ENCODE measurements around the gene PMAIP1.

Gene PMAIP1

GRCh38 chr18:59941331-59941730 is 41.5 kb downstream of the PMAIP1 start:
- H3K4me3 ChIP-seq (ENCODE audit: low read length), result no peak overlapping the region
- TF ChIP-seq ZNF274 (IDR thresholded peaks at IDR 0.05; ENCODE audit: low read depth, low read length), result no peak

- TF ChIP-seq ZNF274 (IDR thresholded peaks at IDR 0.05; ENCODE audit: low read depth, low read length), result no peak
- no peak overlapping the region for H3K4me3 ChIP-seq (ENCODE audit: low read length)
Measured at GRCh38 chr18:59942601-59943000, 42.8 kb downstream of the PMAIP1 start.

- no peak overlapping the region for H3K4me3 ChIP-seq (ENCODE audit: low read length)
- TF ChIP-seq ZNF274 (IDR thresholded peaks at IDR 0.05; ENCODE audit: low read depth, low read length), result no peak
Measured at GRCh38 chr18:59945544-59945943, 45.7 kb downstream of the PMAIP1 start.

GRCh38 chr18:59950215-59950944 is 50.6 kb downstream of the PMAIP1 start:
- no peak overlapping the region for H3K4me3 ChIP-seq (ENCODE audit: low read length)

GRCh38 chr18:59951591-59951990 is 51.8 kb downstream of the PMAIP1 start:
- no peak for TF ChIP-seq ZNF274 (IDR thresholded peaks at IDR 0.05; ENCODE audit: low read depth, low read length)
- no peak overlapping the region for H3K4me3 ChIP-seq (ENCODE audit: low read length)

More at GRCh38 chr18:59950215-59950944, 50.6 kb downstream of the PMAIP1 start:
- TF ChIP-seq ZNF274 (IDR thresholded peaks at IDR 0.05; ENCODE audit: low read depth, low read length), result no peak

GRCh38 chr18:59952283-59953007 is 52.6 kb downstream of the PMAIP1 start:
- TF ChIP-seq ZNF274 (IDR thresholded peaks at IDR 0.05; ENCODE audit: low read depth, low read length), result no peak
- H3K4me3 ChIP-seq (ENCODE audit: low read length), result no peak overlapping the region

Data from GM08714 (cell line).